ENCODE results near the gene CNIH1.
A peak's percentile ranks its signal among the peaks of the same experiment; 100 is the strongest.
"Not testable (repeated sequence)": the region's sequence is repeated elsewhere in the genome, so short reads cannot be mapped to it uniquely, and the experiment has no call there.

CNIH1 gene

DNA sequence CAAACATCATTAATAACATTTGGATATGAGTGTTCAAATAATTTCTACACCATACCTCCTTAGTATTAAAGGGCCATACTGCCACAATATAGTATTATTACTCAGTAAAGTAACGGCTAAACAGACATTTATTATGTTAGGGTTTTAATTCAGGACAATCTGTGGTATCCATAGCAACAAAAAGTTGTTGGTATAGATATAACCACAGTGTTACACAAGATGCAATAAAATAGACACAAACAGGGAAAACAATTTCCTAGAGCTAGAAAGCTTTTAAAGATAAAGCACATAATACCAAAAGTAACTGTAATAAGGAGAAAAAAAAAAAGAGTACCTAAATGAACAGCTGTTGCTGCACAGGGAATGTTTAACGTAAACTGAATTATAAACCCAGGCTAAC lies 16.1 kb downstream of the CNIH1 start:
- Histone ChIP-seq H3K27me3 (ENCODE audit: control insufficient read depth in 1 of 2, insufficient read depth in 2 of 2, low read length in 2 of 2) (no peaks in the 10 kb centered on the region), H3K9me3 (ENCODE audit: low read length) (no peaks in the 10 kb centered on the region), H3K9ac (ENCODE audit: low read length) (no peak overlapping the region), H3K27ac (ENCODE audit: low read depth, low read length) (no peak overlapping the region), H3K4me1 (ENCODE audit: insufficient read depth, low read length) (peaks cover 5% of the 10 kb centered on the region), H3K36me3 (ENCODE audit: insufficient read depth, low read length) (peaks cover 52% of the 10 kb centered on the region), H3K4me3 (ENCODE audit: low read depth in 1 of 2, low read length in 2 of 2) (no peak overlapping the region)

DNA sequence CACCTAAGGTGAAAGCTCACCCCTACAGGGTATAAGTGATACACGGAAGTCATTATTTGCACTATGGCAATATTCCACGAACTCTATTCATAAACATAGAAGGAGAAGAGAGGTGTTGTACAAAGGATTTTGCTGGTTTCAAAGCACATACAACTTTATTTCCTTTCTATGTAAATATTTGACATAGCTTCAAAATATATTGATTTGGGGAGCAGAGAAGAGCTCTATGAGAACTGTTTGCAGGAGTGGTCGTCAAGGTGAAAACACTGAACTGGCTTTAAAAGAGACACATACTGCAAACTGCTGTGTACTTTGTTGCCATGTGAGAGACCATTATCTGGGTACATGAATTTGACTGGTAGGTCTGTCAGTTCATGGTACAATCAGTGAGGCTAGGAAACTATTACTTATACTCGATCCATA lies 16.7 kb downstream of the CNIH1 start:
- Histone ChIP-seq H3K4me3 (ENCODE audit: low read depth in 1 of 2, low read length in 2 of 2) (no peak overlapping the region), H3K9me3 (ENCODE audit: low read length) (no peaks in the 10 kb centered on the region), H3K4me1 (ENCODE audit: insufficient read depth, low read length) (peaks cover 5% of the 10 kb centered on the region), H3K27ac (ENCODE audit: low read depth, low read length) (no peak overlapping the region), H3K9ac (ENCODE audit: low read length) (no peak overlapping the region), H3K36me3 (ENCODE audit: insufficient read depth, low read length) (peaks cover 46% of the 10 kb centered on the region), H3K27me3 (ENCODE audit: control insufficient read depth in 1 of 2, insufficient read depth in 2 of 2, low read length in 2 of 2) (no peaks in the 10 kb centered on the region)

DNA sequence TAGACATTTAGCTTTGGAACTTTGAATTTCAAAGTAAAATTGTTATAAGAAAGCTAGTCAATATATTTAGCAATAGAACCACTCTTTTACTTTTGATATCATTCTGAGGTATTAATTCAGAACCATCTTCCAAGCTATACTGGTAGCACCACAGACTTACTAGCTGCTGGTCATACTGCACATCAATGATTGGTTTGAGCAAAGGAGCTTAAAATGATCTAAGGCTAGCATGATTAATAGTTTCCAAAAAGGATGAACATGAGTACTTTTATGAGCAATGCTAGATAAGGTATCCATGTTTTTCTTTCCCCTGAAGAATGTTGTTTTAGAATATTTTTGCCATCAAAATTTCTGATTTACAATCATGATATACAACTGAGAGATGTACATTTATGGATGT lies 17.2 kb downstream of the CNIH1 start:
- Histone ChIP-seq H3K9ac (ENCODE audit: low read length) (no peak overlapping the region), H3K9me3 (ENCODE audit: low read length) (no peaks in the 10 kb centered on the region), H3K27ac (ENCODE audit: low read depth, low read length) (no peak overlapping the region), H3K4me3 (ENCODE audit: low read depth in 1 of 2, low read length in 2 of 2) (no peak overlapping the region), H3K4me1 (ENCODE audit: insufficient read depth, low read length) (peaks cover 5% of the 10 kb centered on the region), H3K27me3 (ENCODE audit: control insufficient read depth in 1 of 2, insufficient read depth in 2 of 2, low read length in 2 of 2) (no peaks in the 10 kb centered on the region), H3K36me3 (ENCODE audit: insufficient read depth, low read length) (peaks cover 41% of the 10 kb centered on the region)

DNA sequence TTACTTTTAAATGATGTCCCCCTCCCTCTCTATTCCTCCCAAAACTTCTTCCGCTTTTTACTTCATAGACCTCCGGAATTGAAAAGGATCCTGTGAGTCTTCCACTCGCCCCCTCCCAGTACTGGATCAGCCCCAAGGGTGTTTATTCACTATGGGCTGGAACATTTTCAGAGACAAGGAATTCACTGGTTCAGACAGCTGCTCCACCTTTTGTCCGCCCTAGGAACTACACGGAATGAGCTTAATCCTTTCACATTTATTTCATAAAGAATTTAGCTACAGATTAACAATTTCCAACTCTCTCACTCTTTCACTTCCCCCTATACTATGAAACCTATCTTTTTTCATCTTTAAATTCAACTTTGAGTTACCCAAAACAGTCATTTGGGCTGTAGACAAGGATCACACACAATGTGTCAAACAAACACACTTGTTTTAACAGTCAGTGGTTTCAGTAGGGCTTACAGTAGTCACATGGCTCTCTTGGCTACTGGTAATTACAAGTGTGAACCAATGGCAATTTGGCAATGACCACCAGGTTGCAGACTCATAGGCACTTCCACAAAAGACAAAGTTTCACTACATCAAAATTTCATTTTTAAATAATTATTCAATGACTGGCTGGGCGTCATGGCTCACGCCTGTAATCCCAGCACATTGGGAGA lies 20.6 kb downstream of the CNIH1 start:
- Histone ChIP-seq H3K4me1 (ENCODE audit: insufficient read depth, low read length) (peaks cover 5% of the 10 kb centered on the region), H3K27me3 (ENCODE audit: control insufficient read depth in 1 of 2, insufficient read depth in 2 of 2, low read length in 2 of 2) (no peaks in the 10 kb centered on the region), H3K4me3 (ENCODE audit: low read depth in 1 of 2, low read length in 2 of 2) (no peak overlapping the region), H3K36me3 (ENCODE audit: insufficient read depth, low read length) (peaks cover 11% of the 10 kb centered on the region), H3K27ac (ENCODE audit: low read depth, low read length) (no peak overlapping the region), H3K9me3 (ENCODE audit: low read length) (no peaks in the 10 kb centered on the region), H3K9ac (ENCODE audit: low read length) (no peak overlapping the region)

DNA sequence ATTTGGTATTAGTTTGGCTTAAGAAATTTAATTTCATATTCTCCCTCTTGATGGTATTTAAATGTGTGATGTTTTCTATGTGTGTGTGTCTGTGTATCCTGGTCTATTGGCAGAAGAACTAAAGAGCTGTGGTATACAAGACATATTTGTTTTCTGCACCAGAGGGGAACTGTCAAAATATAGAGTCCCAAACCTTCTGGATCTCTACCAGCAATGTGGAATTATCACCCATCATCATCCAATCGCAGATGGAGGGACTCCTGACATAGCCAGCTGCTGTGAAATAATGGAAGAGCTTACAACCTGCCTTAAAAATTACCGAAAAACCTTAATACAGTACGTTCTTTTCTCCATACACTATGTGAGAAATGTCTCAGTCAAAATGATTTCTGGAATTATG lies 29.8 kb downstream of the CNIH1 start:
- no peaks in the 10 kb centered on the region for H3K4me1 ChIP-seq (ENCODE audit: insufficient read depth, low read length)
- H3K27ac ChIP-seq (ENCODE audit: low read depth, low read length): no peak overlapping the region
- H3K27me3 ChIP-seq (ENCODE audit: control insufficient read depth in 1 of 2, insufficient read depth in 2 of 2, low read length in 2 of 2): no peaks in the 10 kb centered on the region
- no peak overlapping the region for H3K9ac ChIP-seq (ENCODE audit: low read length)
- H3K4me3 ChIP-seq (ENCODE audit: low read depth in 1 of 2, low read length in 2 of 2): no peak overlapping the region
- no peaks in the 10 kb centered on the region for H3K36me3 ChIP-seq (ENCODE audit: insufficient read depth, low read length)
- H3K9me3 ChIP-seq (ENCODE audit: low read length): no peaks in the 10 kb centered on the region

DNA sequence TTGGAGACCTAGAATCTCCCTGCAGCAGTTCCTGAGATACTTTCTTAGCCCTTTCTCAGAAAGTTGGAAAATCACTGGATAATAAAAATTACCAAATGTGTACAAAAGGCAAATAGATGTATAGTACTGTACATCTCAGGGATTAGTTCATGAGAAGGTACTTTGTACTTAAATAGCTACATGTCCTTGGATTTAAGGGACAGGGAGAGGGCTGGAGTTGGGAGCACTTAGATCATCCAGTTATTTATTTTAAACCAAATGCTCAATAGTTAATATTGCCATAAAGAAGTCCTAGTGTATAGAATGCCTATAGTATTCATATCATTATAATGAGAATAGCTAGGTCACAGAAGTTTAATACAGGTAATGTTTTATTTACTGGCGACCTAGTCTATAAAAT lies 31.0 kb downstream of the CNIH1 start:
- Histone ChIP-seq H3K4me3 (ENCODE audit: low read depth in 1 of 2, low read length in 2 of 2) (no peak overlapping the region), H3K9ac (ENCODE audit: low read length) (no peak overlapping the region), H3K4me1 (ENCODE audit: insufficient read depth, low read length) (no peaks in the 10 kb centered on the region), H3K27me3 (ENCODE audit: control insufficient read depth in 1 of 2, insufficient read depth in 2 of 2, low read length in 2 of 2) (no peaks in the 10 kb centered on the region), H3K27ac (ENCODE audit: low read depth, low read length) (no peak overlapping the region), H3K36me3 (ENCODE audit: insufficient read depth, low read length) (no peaks in the 10 kb centered on the region), H3K9me3 (ENCODE audit: low read length) (no peaks in the 10 kb centered on the region)

DNA sequence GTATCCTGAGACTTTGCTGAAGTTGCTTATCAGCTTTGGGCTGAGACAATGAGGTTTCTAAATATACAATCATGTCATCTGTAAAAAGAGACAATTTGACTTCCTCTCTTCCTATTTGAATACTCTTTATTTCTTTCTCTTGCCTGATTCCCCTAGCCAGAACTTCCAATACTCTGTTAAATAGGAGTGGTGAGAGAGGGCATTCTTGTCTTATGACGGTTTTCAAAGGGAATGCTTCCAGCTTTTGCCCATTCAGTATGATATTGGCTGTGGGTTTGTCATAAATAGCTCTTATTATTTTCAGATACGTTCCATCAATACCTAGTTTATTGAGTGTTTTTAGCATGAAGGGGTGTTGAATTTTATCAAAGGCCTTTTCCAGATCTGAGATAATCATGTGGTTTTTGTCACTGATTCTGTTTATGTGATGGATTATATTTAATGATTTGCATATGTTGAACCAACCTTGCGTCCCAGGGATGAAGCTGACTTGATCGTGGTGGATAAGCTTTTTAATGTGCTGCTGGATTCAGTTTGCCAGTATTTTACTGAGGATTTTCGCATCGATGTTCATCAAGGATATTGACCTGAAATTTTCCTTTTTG lies 37.7 kb downstream of the CNIH1 start:
- not testable (repeated sequence) for H3K4me1 ChIP-seq (ENCODE audit: insufficient read depth, low read length); H3K27me3 ChIP-seq (ENCODE audit: control insufficient read depth in 1 of 2, insufficient read depth in 2 of 2, low read length in 2 of 2); H3K27ac ChIP-seq (ENCODE audit: low read depth, low read length); H3K9me3 ChIP-seq (ENCODE audit: low read length); H3K36me3 ChIP-seq (ENCODE audit: insufficient read depth, low read length); H3K9ac ChIP-seq (ENCODE audit: low read length); H3K4me3 ChIP-seq (ENCODE audit: low read depth in 1 of 2, low read length in 2 of 2)

DNA sequence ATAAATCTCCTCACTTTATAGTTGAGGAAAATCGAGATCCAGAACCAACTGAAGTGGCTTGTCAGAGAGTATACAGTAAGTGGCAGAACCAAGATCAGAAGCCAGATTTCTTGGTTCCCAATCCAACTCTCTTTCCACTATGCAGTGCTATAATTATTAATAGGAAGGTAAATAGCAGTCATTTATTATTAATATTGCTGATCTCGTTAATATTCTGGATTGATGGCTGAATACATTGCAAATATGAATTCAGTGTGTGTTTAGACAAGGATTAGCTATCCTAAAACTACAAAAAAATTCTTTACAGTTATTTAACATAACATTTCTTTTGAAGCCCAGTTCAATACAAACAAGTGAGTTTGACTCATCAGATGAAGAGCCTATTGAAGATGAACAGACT lies 41.6 kb downstream of the CNIH1 start:
- no peaks in the 10 kb centered on the region for H3K9me3 ChIP-seq (ENCODE audit: low read length)
- no peaks in the 10 kb centered on the region for H3K27me3 ChIP-seq (ENCODE audit: control insufficient read depth in 1 of 2, insufficient read depth in 2 of 2, low read length in 2 of 2)
- H3K4me1 ChIP-seq (ENCODE audit: insufficient read depth, low read length): peaks cover 6% of the 10 kb centered on the region
- no peak overlapping the region for H3K9ac ChIP-seq (ENCODE audit: low read length)
- H3K4me3 ChIP-seq (ENCODE audit: low read depth in 1 of 2, low read length in 2 of 2): no peak overlapping the region
- H3K27ac ChIP-seq (ENCODE audit: low read depth, low read length): no peak overlapping the region
- H3K36me3 ChIP-seq (ENCODE audit: insufficient read depth, low read length): no peaks in the 10 kb centered on the region

DNA sequence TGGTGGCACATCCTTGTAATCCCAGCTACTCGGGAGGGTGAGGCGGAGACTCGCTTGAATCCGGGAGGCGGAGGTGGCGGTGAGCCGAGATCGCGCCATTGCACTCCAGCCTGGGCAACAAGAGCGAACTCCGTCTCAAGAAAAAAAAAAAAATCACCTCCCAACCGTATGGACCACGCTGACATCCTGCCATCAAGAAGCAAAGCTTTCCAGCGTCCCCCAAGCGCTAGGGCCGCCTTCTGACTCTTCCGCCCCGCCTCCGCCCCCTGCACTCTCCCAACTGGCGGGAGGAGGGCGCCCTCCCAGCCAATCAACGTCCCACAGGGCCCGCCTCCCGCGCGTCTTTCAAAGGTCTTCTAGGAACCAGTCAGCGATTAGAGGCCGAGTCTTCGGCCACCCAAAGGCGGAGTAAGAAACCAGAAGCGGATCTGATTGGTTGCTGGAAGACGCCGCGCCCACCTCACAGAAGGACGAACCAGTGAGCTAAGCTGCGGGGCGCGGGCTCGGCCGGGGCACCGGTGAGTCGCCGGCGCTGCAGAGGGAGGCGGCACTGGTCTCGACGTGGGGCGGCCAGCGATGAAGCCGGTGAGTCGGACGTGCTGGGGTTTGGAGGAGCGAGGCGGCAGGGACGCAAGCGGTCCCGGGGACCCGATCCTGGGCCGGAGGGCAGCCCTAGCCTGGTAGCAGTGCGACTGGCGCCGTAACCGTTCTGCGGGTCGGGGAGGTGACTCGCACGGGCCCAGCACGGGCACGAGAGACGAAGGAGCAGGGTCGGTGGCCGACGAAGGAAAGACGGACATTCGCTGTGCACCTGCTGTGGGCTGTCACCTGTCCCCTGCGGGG lies 44.5 kb downstream of the CNIH1 start, which contains the start of gene CDKN3:
TSS of gene CDKN3 (plus strand) at position 515 of the 843 bp plus-strand sequence. CDS start at position 577, 62 bp downstream.
- peak within 1 kb of the TSS; percentile 39 for H3K9ac ChIP-seq (ENCODE audit: low read length)
- H3K9me3 ChIP-seq (ENCODE audit: low read length): no peaks in the 10 kb centered on the region
- no peak within 1 kb of the TSS for H3K27ac ChIP-seq (ENCODE audit: low read depth, low read length)
- H3K4me3 ChIP-seq (ENCODE audit: low read depth in 1 of 2, low read length in 2 of 2): peak within 1 kb of the TSS; percentile 85 to 87
- peaks cover 6% of the 10 kb centered on the region for H3K4me1 ChIP-seq (ENCODE audit: insufficient read depth, low read length)
- no peaks in the 10 kb centered on the region for H3K36me3 ChIP-seq (ENCODE audit: insufficient read depth, low read length)
- no peaks in the 10 kb centered on the region for H3K27me3 ChIP-seq (ENCODE audit: control insufficient read depth in 1 of 2, insufficient read depth in 2 of 2, low read length in 2 of 2)

DNA sequence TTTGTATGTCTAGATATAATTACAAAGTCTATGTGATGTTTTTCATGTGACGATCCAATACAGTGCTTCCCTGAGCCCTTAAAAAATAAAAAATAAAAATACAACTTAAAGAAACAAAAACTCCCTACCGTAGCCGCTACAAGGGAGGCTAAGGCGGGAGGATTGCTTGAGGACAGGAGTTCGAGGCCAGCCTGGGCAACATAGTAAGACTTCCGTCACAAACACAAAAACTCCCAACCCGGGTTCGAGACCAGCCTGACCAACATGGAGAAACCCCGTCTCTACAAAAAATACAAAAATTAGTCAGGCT lies 45.0 kb downstream of the CNIH1 start:
- Histone ChIP-seq H3K27ac (ENCODE audit: low read depth, low read length) (no peak overlapping the region), H3K4me3 (ENCODE audit: low read depth in 1 of 2, low read length in 2 of 2) (peak overlapping the region; percentile 85 to 87), H3K4me1 (ENCODE audit: insufficient read depth, low read length) (peaks cover 6% of the 10 kb centered on the region), H3K27me3 (ENCODE audit: control insufficient read depth in 1 of 2, insufficient read depth in 2 of 2, low read length in 2 of 2) (no peaks in the 10 kb centered on the region), H3K36me3 (ENCODE audit: insufficient read depth, low read length) (no peaks in the 10 kb centered on the region), H3K9me3 (ENCODE audit: low read length) (no peaks in the 10 kb centered on the region), H3K9ac (ENCODE audit: low read length) (peak overlapping the region; percentile 39)

DNA sequence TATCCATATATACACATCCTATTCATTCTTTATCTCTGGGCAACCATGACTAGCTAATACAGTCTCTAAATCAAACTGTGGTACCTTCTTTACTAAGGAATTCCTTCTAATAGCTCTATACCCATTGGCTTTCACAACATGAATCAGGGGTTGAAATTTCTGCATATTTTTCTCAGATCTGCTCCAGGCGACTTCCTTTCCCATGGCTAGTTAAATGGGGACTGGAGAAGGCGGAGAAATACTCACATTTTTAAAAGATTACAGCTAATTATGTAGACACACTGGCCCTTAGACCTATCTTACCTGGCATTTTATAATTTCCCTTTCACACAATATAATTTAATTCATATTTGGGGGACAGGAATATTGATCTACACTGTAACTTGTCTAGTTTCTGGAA lies 45.5 kb downstream of the CNIH1 start:
- H3K4me1 ChIP-seq (ENCODE audit: insufficient read depth, low read length): peaks cover 6% of the 10 kb centered on the region
- H3K27ac ChIP-seq (ENCODE audit: low read depth, low read length): no peak overlapping the region
- no peak overlapping the region for H3K9ac ChIP-seq (ENCODE audit: low read length)
- H3K4me3 ChIP-seq (ENCODE audit: low read depth in 1 of 2, low read length in 2 of 2): no peak overlapping the region
- H3K9me3 ChIP-seq (ENCODE audit: low read length): no peaks in the 10 kb centered on the region
- no peaks in the 10 kb centered on the region for H3K27me3 ChIP-seq (ENCODE audit: control insufficient read depth in 1 of 2, insufficient read depth in 2 of 2, low read length in 2 of 2)
- H3K36me3 ChIP-seq (ENCODE audit: insufficient read depth, low read length): no peaks in the 10 kb centered on the region

All from muscle layer of colon (tissue), 2 donors.